Caco-2 (cell line): ENCODE measurements around the gene CSTPP1. TPM values are rescaled to one million over a fixed set of nuclear protein-coding genes. Genes with fewer than 3 reads are reported as not detected.

Experiments
- BruUV-seq: library from RNA; stranded (reverse); fragments of 400-500 nt; replicated peaks from 2 replicates; lab custom pipeline; 2021; lab: Mats Ljungman, UMichigan
- CTCF ChIA-PET: fragments of 300-600 bp; sonication (Branson Sonifier 250); formaldehyde crosslinking; loops from one replicate; lab custom pipeline; 2022; ENCODE audit warnings: antibody characterized with exemption; lab: Charles Lee
- POLR2A ChIA-PET: fragments of 300-600 bp; sonication (Branson Sonifier 250); formaldehyde crosslinking; loops from one replicate; lab custom pipeline; 2022; ENCODE audit warnings: antibody characterized with exemption; lab: Charles Lee
- DNase-seq, 2 experiments: peaks; one replicate each; pipeline versions ENCODE4 v3.0.0 to v3.0.0-alpha.2; 2020 to 2022
- H3K27me3 ChIP-seq: replicated peaks from 2 replicates; pipeline ENCODE4 v1.6.0; 2011; ENCODE audit warnings: low read length; ENCODE audit not compliant: control insufficient read depth, insufficient read depth
- H3K36me3 ChIP-seq: 2 replicates; pipeline ENCODE4 v1.5.1; 2011; ENCODE audit warnings: low read length; ENCODE audit not compliant: control insufficient read depth, insufficient read depth
- H3K4me1 ChIP-seq: fragments of 250-450 bp; sonication (Bioruptor Pico); 2 replicates; pipeline ENCODE4 v1.5.1; 2020; ENCODE audit warnings: mild to moderate bottlenecking
- H3K4me3 ChIP-seq: 2 replicates; pipeline ENCODE4 v1.5.1; 2011; ENCODE audit warnings: low read depth, mild to moderate bottlenecking, control low read depth, low read length
- H3K9me3 ChIP-seq: fragments of 250-450 bp; sonication (Bioruptor Pico); 2 replicates; pipeline ENCODE4 v1.5.1; 2020; ENCODE audit warnings: mild to moderate bottlenecking, moderate library complexity
- H3K27ac Mint-ChIP-seq: one replicate; pipeline ENCODE4 v1.8.0; 2022; ENCODE audit warnings: mixed read lengths; ENCODE audit not compliant: unreplicated experiment
- H3K27me3 Mint-ChIP-seq: one replicate; pipeline ENCODE4 v1.8.0; 2022; ENCODE audit warnings: mixed read lengths; ENCODE audit not compliant: insufficient read depth, unreplicated experiment
- H3K36me3 Mint-ChIP-seq: one replicate; pipeline ENCODE4 v1.8.0; 2022; ENCODE audit warnings: mild to moderate bottlenecking, mixed read lengths; ENCODE audit not compliant: insufficient read depth, unreplicated experiment
- H3K4me1 Mint-ChIP-seq: one replicate; pipeline ENCODE4 v1.8.0; 2022; ENCODE audit warnings: low read depth, mixed read lengths; ENCODE audit not compliant: unreplicated experiment
- H3K4me3 Mint-ChIP-seq: one replicate; pipeline ENCODE4 v1.8.0; 2022; ENCODE audit warnings: mild to moderate bottlenecking, moderate library complexity, mixed read lengths; ENCODE audit not compliant: unreplicated experiment
- H3K9me3 Mint-ChIP-seq: one replicate; pipeline ENCODE4 v1.8.0; 2022; ENCODE audit warnings: mixed read lengths; ENCODE audit not compliant: unreplicated experiment
- CTCF ChIP-seq, 2 experiments: fragments of 200-600 bp in 1 of 2; IDR thresholded peaks; 1 replicate in 1 of 2; 2 replicates in 1 of 2; pipeline versions ENCODE4 v1.5.1 to v1.8.0; 2011 to 2022; ENCODE audit warnings: antibody characterized with exemption in 1 of 2, control low read depth in 1 of 2, inconsistent platforms in 1 of 2, low read depth in 1 of 2, low read length in 1 of 2, mild to moderate bottlenecking in 1 of 2, moderate library complexity in 1 of 2; ENCODE audit not compliant: insufficient read depth in 1 of 2, severe bottlenecking in 1 of 2, unreplicated experiment in 1 of 2
- intact Hi-C: fragments of 100-400 bp; cut with micrococcal nuclease; formaldehyde crosslinking; loops from one replicate; pipeline ENCODE4 v1.10.0; 2022; ENCODE audit not compliant: unreplicated experiment
- total RNA-seq: library from RNA; stranded (reverse); gene quantifications from 2 replicates; pipeline ENCODE4 v1.2.3, GENCODE V29; 2022

The CSTPP1 gene
- total RNA-seq, 1 experiment from 2014 or later: 22.9 TPM

- no TSS peak for BruUV-seq
- ChIA-PET POLR2A (no interaction called here), CTCF (no interaction called here)
- intact Hi-C loops: no loop called here
- no peaks in the 10 kb centered on the region for H3K36me3 Mint-ChIP-seq
- no peaks in the 10 kb centered on the region for H3K27me3 Mint-ChIP-seq
- no peak for DNase-seq
- no peak for TF ChIP-seq CTCF (IDR thresholded peaks at IDR 0.05; ENCODE audit: insufficient read depth in 1 of 2, low read depth in 1 of 2, low read length in 1 of 2, severe bottlenecking in 1 of 2, unreplicated experiment in 1 of 2)
- no peaks in the 10 kb centered on the region for H3K9me3 Mint-ChIP-seq
- H3K4me3 ChIP-seq: no peak overlapping the region
- H3K27me3 ChIP-seq: no peaks in the 10 kb centered on the region
- peaks cover 24% of the 10 kb centered on the region for H3K4me1 ChIP-seq
- H3K9me3 ChIP-seq: no peaks in the 10 kb centered on the region
- peaks cover 15% of the 10 kb centered on the region for H3K4me1 Mint-ChIP-seq
- H3K4me3 Mint-ChIP-seq: no peak overlapping the region
- no peak overlapping the region for H3K27ac Mint-ChIP-seq
- H3K36me3 ChIP-seq: no peaks in the 10 kb centered on the region
These were observed 170.3 kb downstream of the CSTPP1 start for GRCh38 chr11:47106798-47107411.

GRCh38 chr11:47107744-47108143 lies 171.2 kb downstream of the CSTPP1 start:
- no TSS peak for BruUV-seq
- Mint-ChIP-seq H3K36me3 (no peaks in the 10 kb centered on the region), H3K9me3 (no peaks in the 10 kb centered on the region), H3K4me3 (no peak overlapping the region), H3K27me3 (no peaks in the 10 kb centered on the region), H3K27ac (no peak overlapping the region), H3K4me1 (peaks cover 23% of the 10 kb centered on the region)
- Histone ChIP-seq H3K4me3 (no peak overlapping the region), H3K27me3 (no peaks in the 10 kb centered on the region), H3K36me3 (no peaks in the 10 kb centered on the region), H3K9me3 (no peaks in the 10 kb centered on the region), H3K4me1 (peaks cover 28% of the 10 kb centered on the region)
- ChIA-PET POLR2A (no interaction called here), CTCF (no interaction called here)
- intact Hi-C loops: no loop called here
- TF ChIP-seq CTCF (IDR thresholded peaks at IDR 0.05; ENCODE audit: insufficient read depth in 1 of 2, low read depth in 1 of 2, low read length in 1 of 2, severe bottlenecking in 1 of 2, unreplicated experiment in 1 of 2): no peak
- DNase-seq: no peak

- Mint-ChIP-seq H3K4me1 (peaks cover 23% of the 10 kb centered on the region), H3K27me3 (no peaks in the 10 kb centered on the region), H3K27ac (no peak overlapping the region), H3K36me3 (no peaks in the 10 kb centered on the region), H3K4me3 (no peak overlapping the region), H3K9me3 (no peaks in the 10 kb centered on the region)
- H3K4me1 ChIP-seq: peaks cover 28% of the 10 kb centered on the region
- TF ChIP-seq CTCF (IDR thresholded peaks at IDR 0.05; ENCODE audit: insufficient read depth in 1 of 2, low read depth in 1 of 2, low read length in 1 of 2, severe bottlenecking in 1 of 2, unreplicated experiment in 1 of 2): no peak
- ChIA-PET CTCF (no interaction called here), POLR2A (no interaction called here)
- no peaks in the 10 kb centered on the region for H3K36me3 ChIP-seq
- intact Hi-C loops: no loop called here
- H3K27me3 ChIP-seq: no peaks in the 10 kb centered on the region
- no peaks in the 10 kb centered on the region for H3K9me3 ChIP-seq
- no TSS peak for BruUV-seq
- H3K4me3 ChIP-seq: no peak overlapping the region
- DNase-seq: no peak
These were observed 171.7 kb downstream of the CSTPP1 start for GRCh38 chr11:47108214-47108613.
